Measurements from ENCODE around the gene MARK4. TPM values are rescaled to one million over a fixed set of nuclear protein-coding genes. Genes with fewer than 3 reads are reported as not detected.

The MARK4 gene
- total RNA-seq = 18.6 and 23.5 TPM in 2 replicates

GRCh38 chr19:45250832-45251451 is at the start of gene MARK4:
TSS of gene MARK4 (plus strand) at chr19:45251271. CDS start at chr19:45251589, 318 bp downstream.

GRCh38 chr19:45245334-45245787 is 5.7 kb upstream of the MARK4 start, which contains the start of gene EXOC3L2:
TSS of gene EXOC3L2 (minus strand) at chr19:45245407. CDS start at chr19:45239045, 6,362 bp downstream.

GRCh38 chr19:45322744-45323281 is 71.7 kb downstream of the MARK4 start, which contains the start of gene CKM:
TSS of gene CKM (minus strand) at chr19:45322875. CDS start at chr19:45319713, 3,162 bp downstream.

GRCh38 chr19:45340232-45340898 is 89.3 kb downstream of the MARK4 start, which contains the start of gene KLC3:
TSS of gene KLC3 (plus strand) at chr19:45340750. CDS start at chr19:45345542, 4,792 bp downstream.

Other genes with a start within 250 kb of the MARK4 start
- gene RELB, start 249.8 kb upstream of the MARK4 start, total RNA-seq = 12.1 and 13.5 TPM in 2 replicates
- 20.9 and 33.2 TPM in 2 replicates for gene CLASRP, start 212.2 kb upstream of the MARK4 start, total RNA-seq
- gene ZNF296, start 174.8 kb upstream of the MARK4 start, total RNA-seq = 0.32 and 0.36 TPM in 2 replicates
- 14.9 and 15.4 TPM in 2 replicates for gene GEMIN7, start 172.0 kb upstream of the MARK4 start, total RNA-seq
- 42.5 and 51.3 TPM in 2 replicates for gene PPP1R37, start 158.1 kb upstream of the MARK4 start, total RNA-seq
- not detected in 2 replicates for gene NKPD1, start 90.3 kb upstream of the MARK4 start, total RNA-seq
- gene TRAPPC6A, start 73.0 kb upstream of the MARK4 start, total RNA-seq = 9.4 and 15.4 TPM in 2 replicates
- gene BLOC1S3, start 72.5 kb upstream of the MARK4 start, total RNA-seq = 7.2 and 7.6 TPM in 2 replicates
- not detected in 2 replicates for gene EXOC3L2, start 5.9 kb upstream of the MARK4 start, total RNA-seq
- not detected in 2 replicates for gene CKM, start 71.6 kb downstream of the MARK4 start, total RNA-seq
- 0.32 TPM in 1 of 2 replicates, not detected in the other for gene KLC3, start 89.5 kb downstream of the MARK4 start, total RNA-seq
- 56.0 and 56.3 TPM in 2 replicates for gene ERCC2, start 119.3 kb downstream of the MARK4 start, total RNA-seq
- 9.2 and 22.0 TPM in 2 replicates for gene PPP1R13L, start 153.8 kb downstream of the MARK4 start, total RNA-seq
- gene POLR1G, start 155.4 kb downstream of the MARK4 start, total RNA-seq = 5.8 and 7.8 TPM in 2 replicates
- gene ERCC1, start 172.6 kb downstream of the MARK4 start, total RNA-seq = 94.6 and 95.7 TPM in 2 replicates
- 1.3 and 2.9 TPM in 2 replicates for gene FOSB, start 216.7 kb downstream of the MARK4 start, total RNA-seq
- gene RTN2, start 245.8 kb downstream of the MARK4 start, total RNA-seq = 11.0 and 16.0 TPM in 2 replicates
- 0.61 and 1.8 TPM in 2 replicates for gene PPM1N, start 247.2 kb downstream of the MARK4 start, total RNA-seq